ENCODE results near the gene SCAND1. TPM values are rescaled to one million over a fixed set of nuclear protein-coding genes. Genes with fewer than 3 reads are reported as not detected.

Gene SCAND1
- total RNA-seq, 1 experiment from 2014 or later, result 56.6 TPM

DNA sequence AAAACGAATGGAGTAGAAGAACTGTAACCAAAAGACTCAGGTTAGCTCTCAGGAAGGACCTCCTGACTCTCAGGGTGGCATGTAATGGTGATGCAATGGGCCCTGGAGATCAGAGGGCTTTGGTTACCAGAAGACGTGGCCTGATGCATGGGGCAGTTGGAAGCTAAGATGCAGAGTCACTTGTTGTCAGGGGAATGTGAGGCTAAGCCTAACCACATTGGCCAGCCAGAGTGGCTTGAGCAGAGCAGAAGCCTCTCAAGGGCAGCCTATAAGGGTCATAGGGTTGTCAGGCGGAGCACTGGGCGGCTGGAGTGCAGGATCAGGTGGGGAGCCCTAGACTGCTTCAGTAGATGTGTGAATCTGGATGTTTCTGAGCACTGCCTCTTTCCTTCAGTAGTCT lies 20.0 kb upstream of the SCAND1 start:
- Histone ChIP-seq H3K36me3 (ENCODE audit: low read depth) (no peaks in the 10 kb centered on the region), H4K20me1 (ENCODE audit: insufficient read depth) (no peaks in the 10 kb centered on the region), H3K9me2 (ENCODE audit: insufficient read depth) (no peaks in the 10 kb centered on the region), H2AFZ (no peak overlapping the region), H3F3A (ENCODE audit: insufficient read depth, low read depth) (no peaks in the 10 kb centered on the region), H3K4me3 (no peak overlapping the region), H3K9me3 (ENCODE audit: insufficient read depth, low read depth) (no peaks in the 10 kb centered on the region), H3K27me3 (ENCODE audit: insufficient read depth, low read depth) (no peaks in the 10 kb centered on the region), H3K4me1 (replicated peaks; ENCODE audit: insufficient read depth) (peaks cover 6% of the 10 kb centered on the region), H3K4me2 (no peak overlapping the region), H3K27ac (no peak overlapping the region), H3K79me2 (ENCODE audit: low read depth) (no peaks in the 10 kb centered on the region)
- intact Hi-C loops (cut with micrococcal nuclease; ENCODE audit: unreplicated experiment), result no loop called here
- ChIA-PET POLR2A (ENCODE audit: unreplicated experiment) (no interaction called here), CTCF (no interaction called here)
- TF ChIP-seq EZH2 (IDR thresholded peaks at IDR 0.05; ENCODE audit: low read depth), result no peak
- TF ChIP-seq CTCF (conservative IDR thresholded peaks at IDR 0.05), result no peak
- BruUV-seq (replicated peaks), result no TSS peak
- no peak for DNase-seq

- Histone ChIP-seq H3K27me3 (ENCODE audit: insufficient read depth, low read depth) (no peaks in the 10 kb centered on the region), H3K4me3 (no peak overlapping the region), H3K9me2 (ENCODE audit: insufficient read depth) (no peaks in the 10 kb centered on the region), H3K36me3 (ENCODE audit: low read depth) (no peaks in the 10 kb centered on the region), H4K20me1 (ENCODE audit: insufficient read depth) (no peaks in the 10 kb centered on the region), H3F3A (ENCODE audit: insufficient read depth, low read depth) (no peaks in the 10 kb centered on the region), H3K9me3 (ENCODE audit: insufficient read depth, low read depth) (no peaks in the 10 kb centered on the region), H3K4me1 (replicated peaks; ENCODE audit: insufficient read depth) (peaks cover 15% of the 10 kb centered on the region), H3K4me2 (no peak overlapping the region), H3K79me2 (ENCODE audit: low read depth) (no peaks in the 10 kb centered on the region), H2AFZ (no peak overlapping the region), H3K27ac (no peak overlapping the region)
- CTCF ChIA-PET, result interaction anchor here (0.6 kb wide), 1 partner anchor 18 kb away, joined by 3 read pairs; the partner anchor contains the start of gene SCAND1
- BruUV-seq (replicated peaks), result no TSS peak
- no peak for DNase-seq
- intact Hi-C loops (cut with micrococcal nuclease; ENCODE audit: unreplicated experiment), result no loop called here
- POLR2A ChIA-PET (ENCODE audit: unreplicated experiment), result no interaction called here
- no peak for TF ChIP-seq EZH2 (IDR thresholded peaks at IDR 0.05; ENCODE audit: low read depth)
- TF ChIP-seq CTCF (conservative IDR thresholded peaks at IDR 0.05), result no peak
These were observed 18.2 kb upstream of the SCAND1 start for GRCh38 chr20:35972462-35972861.

GRCh38 chr20:35971981-35972380 lies 17.7 kb upstream of the SCAND1 start:
- no peak overlapping the region for H3K27ac ChIP-seq
- CTCF ChIA-PET, result interaction anchor here (0.6 kb wide), 1 partner anchor 18 kb away, joined by 3 read pairs; the partner anchor contains the start of gene SCAND1
- H2AFZ ChIP-seq, result no peak overlapping the region
- POLR2A ChIA-PET (ENCODE audit: unreplicated experiment), result no interaction called here
- no peaks in the 10 kb centered on the region for H3K9me3 ChIP-seq (ENCODE audit: insufficient read depth, low read depth)
- intact Hi-C loops (cut with micrococcal nuclease; ENCODE audit: unreplicated experiment), result no loop called here
- H4K20me1 ChIP-seq (ENCODE audit: insufficient read depth), result no peaks in the 10 kb centered on the region
- TF ChIP-seq EZH2 (IDR thresholded peaks at IDR 0.05; ENCODE audit: low read depth) (no peak), CTCF (conservative IDR thresholded peaks at IDR 0.05) (no peak)
- no peaks in the 10 kb centered on the region for H3K9me2 ChIP-seq (ENCODE audit: insufficient read depth)
- H3K79me2 ChIP-seq (ENCODE audit: low read depth), result no peaks in the 10 kb centered on the region
- peaks cover 15% of the 10 kb centered on the region for H3K4me1 ChIP-seq (replicated peaks; ENCODE audit: insufficient read depth)
- no peak for DNase-seq
- no peak overlapping the region for H3K4me2 ChIP-seq
- no TSS peak for BruUV-seq (replicated peaks)
- H3K36me3 ChIP-seq (ENCODE audit: low read depth), result no peaks in the 10 kb centered on the region
- H3K4me3 ChIP-seq, result no peak overlapping the region
- no peaks in the 10 kb centered on the region for H3F3A ChIP-seq (ENCODE audit: insufficient read depth, low read depth)
- H3K27me3 ChIP-seq (ENCODE audit: insufficient read depth, low read depth), result no peaks in the 10 kb centered on the region

All from PC-9 (cell line).